ENCODE measurements around the gene ESPNL.

DNA sequence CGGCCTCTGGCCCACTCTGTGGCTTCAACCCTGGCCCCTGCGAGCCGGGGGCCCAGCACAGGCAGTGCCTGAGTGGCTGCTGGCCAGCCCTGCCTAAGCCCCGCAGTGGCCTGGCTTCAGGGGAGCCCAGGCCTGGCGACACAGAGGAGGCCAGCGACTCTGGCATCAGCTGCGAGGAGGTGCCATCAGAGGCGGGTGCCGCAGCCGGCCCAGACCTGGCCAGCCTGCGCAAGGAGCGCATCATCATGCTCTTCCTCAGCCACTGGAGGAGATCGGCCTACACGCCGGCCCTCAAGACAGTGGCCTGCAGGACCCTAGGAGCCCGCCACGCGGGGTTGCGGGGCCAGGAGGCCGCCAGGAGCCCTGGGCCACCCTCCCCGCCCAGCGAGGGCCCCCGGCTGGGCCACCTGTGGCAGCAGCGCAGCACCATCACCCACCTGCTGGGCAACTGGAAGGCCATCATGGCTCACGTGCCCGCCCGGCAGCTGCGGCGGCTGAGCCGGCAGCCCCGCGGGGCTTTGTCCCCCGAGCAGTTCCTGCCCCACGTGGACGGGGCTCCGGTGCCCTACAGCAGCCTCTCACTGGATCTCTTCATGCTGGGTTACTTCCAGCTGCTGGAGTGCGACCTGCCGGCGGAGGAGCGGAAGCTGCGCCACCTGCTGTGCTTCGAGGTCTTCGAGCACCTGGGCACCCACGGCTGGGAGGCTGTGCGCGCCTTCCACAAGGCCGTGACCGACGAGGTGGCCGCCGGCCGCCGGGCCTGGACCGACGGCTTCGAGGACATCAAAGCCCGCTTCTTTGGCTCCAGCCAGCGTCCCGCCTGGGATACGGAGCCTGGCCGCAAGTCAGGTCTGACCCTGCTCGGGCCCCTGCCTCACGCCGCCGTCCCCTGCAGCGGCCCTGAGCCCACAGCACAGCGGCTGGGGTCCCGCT is 30.8 kb downstream of the ESPNL start:
- TF ChIP-seq GATA2 (IDR thresholded peaks at IDR 0.05; ENCODE audit: low read depth, low read length): no peak
- no peak for TF ChIP-seq GATA3 (IDR thresholded peaks at IDR 0.05; ENCODE audit: low read depth, low read length)
